GM18868 (cell line): Measurements from ENCODE around the gene NRXN3.

Experiments used
- ATAC-seq: cut with Tn5 transposase; IDR thresholded peaks from one replicate; pipeline ENCODE4 v1.9.1; 2021; ENCODE audit warnings: mild to moderate bottlenecking, moderate library complexity; ENCODE audit not compliant: unreplicated experiment

NRXN3 gene

DNA sequence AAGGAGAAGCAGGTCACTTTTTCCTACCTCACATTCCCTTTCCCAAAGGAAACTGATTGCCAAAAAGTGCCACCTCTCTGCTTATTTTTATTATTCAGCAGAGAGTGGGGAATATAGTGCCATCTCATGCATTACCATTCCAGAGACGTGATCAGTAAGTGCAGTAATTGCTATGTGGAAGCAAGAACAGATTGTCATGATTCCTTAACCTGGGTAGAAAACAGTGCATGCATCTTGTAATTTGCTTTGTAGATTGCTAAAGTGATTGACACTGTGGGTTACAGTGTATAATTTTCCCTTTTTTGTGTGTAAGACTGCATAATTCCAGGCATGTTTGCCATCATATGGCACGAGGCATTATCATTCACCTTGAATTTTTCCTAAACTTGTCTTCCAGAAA lies 1708.6 kb downstream of the NRXN3 start:
- no peak for ATAC-seq

DNA sequence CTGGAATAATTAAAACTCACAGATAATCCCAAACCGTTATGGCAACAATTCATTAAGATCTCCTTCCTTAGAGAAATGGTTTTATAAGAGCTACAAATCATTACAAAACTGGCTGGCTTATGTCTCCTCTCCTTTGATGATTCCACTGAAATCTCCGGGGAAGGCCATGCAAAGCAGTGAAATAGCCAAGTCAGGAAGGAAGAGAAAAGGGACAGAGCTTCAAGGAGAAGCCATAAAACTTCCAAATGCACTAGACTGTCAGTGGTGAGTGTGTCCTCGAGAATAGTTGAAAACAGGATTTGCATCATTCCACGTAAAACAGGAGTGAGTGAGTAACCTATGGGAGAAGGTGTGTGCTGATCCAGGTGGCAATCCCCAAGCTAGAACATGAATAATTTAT lies 1711.1 kb downstream of the NRXN3 start:
- no peak for ATAC-seq

DNA sequence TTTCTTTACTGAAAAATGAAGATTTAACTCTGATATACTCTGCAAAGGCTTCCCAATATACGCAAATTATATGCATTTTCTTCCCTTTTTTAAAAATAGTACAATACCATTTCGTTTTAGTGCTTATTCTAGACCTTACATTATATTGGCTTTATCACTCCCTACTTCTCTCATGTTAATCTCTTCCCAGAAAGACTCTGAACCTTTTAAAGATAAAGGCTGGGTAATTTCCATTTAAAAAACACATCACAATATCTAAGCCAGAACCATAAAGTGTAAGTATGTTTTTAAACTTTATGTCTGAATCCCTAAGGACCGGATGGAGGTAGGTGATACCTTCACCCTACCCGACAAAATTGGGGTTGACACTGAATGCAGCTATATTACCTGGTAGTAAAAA lies 1720.4 kb downstream of the NRXN3 start:
- ATAC-seq, result no peak

DNA sequence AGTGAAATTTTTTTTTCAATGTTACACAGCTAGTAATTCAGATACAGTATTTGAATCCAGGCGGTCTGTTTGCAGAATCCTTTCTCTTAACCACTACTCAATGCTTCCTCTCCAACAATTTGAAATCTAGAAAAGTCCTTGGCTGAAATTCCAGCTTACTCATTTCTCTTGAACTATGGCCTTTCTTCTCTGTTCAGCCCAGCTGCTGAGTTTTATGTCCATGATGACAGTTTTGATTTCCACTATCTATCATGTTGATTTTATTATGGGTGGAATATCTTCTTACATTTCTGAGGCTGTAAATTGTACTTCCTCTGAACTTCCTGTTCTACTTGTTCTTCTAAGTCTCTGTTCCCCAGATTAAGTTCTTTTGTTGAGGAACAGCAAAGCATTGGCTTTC lies 1725.8 kb downstream of the NRXN3 start:
- ATAC-seq, result no peak

DNA sequence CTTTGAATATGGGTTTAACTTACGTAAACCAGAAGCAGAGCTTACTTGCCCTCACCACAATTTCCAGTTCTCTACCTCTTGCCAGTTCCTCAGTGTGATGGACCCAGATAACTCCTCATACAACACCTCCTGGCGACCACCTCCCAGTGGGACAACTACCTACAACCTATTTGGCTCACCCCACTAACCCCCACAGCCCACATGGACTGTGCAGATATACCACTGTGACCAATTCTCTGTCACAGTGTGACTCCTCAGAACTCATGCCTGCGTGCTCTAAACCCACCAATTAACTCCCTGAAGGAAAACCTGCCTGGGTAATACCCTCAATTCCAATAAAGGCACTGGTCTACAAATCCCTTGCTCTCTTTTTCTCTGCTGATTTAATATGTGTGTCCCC lies 1729.4 kb downstream of the NRXN3 start:
- no peak for ATAC-seq

DNA sequence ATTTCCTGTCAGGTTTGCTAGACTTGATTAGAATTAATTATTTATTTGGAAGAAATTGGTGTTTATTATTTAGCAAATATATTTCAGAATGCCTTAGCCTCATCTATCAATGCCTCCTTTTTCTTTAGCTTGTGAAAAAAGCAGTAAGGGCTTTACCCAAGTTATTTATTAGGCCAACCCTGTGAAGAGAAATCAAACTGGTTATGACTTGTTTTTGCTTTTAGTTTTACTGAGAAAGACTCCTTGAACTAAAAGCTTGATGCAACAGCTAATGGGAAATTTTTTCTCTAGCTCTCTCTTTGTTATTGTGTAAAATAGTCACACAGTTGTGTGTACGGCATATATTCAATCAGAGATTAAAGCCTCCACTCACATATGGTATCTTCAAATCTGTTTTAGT lies 1734.3 kb downstream of the NRXN3 start:
- ATAC-seq, result no peak

DNA sequence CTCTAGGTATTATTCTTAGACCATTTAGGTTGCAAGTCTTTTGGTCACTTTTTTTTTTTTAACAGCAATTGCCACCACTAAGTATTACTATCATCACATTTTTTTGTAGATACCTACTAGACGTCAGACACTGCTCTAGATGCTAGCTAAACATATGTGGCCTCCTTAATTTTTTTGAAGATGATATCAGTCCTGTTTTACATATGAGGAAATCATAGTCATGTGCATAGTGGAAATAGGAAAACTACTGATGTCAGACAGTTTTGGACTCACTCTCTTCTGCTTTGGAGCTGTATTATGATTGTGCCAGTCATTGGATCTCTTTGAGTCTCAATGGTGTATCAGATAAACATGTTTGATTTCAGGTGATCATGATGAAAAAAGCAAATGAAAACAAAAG lies 1736.8 kb downstream of the NRXN3 start:
- no peak for ATAC-seq

DNA sequence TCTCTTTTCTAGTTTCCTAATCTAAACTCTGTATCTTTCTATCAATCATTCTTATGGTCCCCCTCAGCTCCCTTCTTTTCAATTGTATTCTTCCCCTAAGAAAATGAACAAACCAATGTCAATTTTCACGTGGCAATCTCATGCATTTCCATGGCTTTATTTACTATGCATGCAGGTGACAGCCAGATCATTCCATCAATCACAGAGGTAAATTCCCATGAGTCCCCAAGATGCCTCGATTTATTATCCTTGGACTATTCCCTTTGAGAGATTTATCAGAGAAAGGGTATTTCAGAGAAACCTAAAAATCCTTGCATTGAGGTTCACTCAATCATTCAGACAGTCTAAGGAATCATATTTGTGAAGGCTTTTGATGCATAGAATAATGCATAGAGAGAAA lies 1739.9 kb downstream of the NRXN3 start:
- ATAC-seq, result no peak

DNA sequence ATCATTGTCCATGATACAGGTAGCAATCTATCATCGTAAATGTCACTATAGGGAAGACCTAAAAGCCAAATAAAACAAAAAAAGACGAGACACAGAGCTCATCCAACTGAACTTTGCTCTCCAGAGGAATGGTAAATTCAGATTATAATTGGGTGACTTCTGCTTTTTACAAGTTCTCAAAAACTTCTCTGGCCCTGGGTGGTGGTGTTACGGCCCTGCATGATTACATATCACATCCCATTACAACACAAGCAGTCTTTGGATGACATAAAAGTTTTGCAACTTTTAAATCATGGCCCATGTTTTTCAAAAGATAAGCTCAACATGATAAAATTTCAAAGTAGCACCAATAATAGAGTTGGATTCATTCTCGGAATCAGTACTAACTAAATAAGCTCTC lies 1741.6 kb downstream of the NRXN3 start:
- ATAC-seq, result no peak

DNA sequence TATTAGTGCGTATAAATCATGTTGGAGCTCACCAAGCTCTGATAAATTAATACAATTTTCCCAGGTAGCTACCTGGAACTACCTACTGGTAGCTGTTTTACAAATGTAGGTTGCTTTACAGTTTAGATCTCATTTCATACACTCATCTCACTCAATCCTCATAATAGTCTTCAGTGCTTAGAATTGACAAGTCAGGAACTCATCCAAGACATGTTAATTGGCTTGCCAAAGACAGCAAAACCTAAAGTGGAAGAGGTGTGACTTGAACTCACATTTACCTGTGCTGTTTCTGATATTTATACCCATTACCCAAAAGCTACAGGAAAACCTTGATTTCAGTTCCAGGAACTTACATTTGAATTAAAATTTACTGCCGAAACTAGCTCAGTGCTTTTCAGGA lies 1744.4 kb downstream of the NRXN3 start:
- no peak for ATAC-seq

DNA sequence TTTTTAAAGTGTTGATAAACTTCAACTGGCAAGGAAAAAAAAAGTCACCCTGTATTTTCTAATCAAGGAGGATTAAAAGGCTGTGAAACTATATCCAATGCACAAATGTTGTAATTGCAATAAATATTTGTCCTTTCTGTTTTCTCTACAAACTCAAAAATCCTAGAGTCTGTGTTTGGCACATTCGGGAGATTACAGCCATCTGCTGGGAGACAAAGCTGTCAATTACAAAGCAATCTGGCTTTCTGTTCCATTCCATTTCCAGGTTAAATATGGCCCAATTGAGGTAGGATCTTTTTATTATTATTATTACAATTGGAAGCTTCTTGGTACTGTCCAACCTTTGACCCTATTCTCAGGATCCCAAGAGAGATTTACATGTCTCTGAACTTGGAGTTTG lies 1745.2 kb downstream of the NRXN3 start:
- no peak for ATAC-seq

DNA sequence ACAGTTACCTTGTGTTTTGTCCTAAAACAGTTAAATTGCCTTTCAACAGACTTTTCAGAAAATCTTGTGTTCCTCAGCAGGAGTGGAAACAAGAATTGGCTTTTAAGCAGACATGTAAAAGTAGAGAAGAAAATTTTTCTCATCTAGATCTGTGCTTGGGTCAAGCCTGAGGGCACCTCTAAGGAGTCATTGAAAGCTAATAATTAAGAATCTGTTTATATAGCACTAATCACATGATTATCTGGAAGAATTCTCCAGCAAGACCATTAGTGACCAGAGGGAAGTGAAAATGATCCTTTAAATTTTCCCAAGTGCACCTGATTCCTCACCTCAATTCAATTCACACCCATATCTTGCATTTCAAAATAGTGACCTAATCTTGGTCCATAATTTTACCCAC lies 1746.1 kb downstream of the NRXN3 start:
- ATAC-seq, result no peak

DNA sequence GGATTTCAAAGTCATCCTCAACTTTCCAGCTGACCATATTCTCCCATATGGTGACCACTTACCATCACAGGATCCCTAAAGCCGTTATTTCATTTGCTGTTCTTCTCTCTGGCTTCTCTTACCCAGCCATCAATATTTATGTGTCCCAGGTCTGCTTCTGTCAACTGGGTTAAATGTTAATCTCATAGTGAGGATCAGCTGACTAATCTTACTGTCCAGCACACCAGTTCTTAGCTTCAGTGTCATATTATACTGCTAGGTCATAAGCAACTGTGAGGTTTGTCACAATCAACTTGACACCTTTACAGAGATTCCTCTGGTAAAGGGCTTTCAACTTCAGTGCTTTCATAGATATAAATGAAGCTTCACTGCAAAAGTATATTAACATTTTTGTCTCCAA lies 1746.7 kb downstream of the NRXN3 start:
- no peak for ATAC-seq
